ENCODE measurements around the gene EPGN.

The EPGN gene

DNA sequence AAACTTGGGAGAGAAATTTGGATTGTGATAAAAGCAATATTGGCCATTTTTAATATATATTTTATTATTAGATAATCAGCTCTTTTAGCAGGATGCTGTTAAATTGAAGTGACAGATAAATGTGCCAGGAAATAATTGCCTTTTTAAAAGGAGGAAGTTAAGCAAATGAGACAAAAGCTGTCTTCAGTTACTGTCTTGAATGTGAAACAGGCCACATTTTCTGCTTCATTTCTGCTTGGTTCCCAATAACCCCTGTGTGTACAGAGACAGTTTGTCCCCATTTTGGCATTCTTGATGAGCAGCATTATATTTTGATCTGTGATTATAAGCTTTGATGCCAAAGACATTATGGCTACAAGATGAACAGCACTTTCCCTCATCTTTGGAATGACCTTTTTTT lies 953 bp downstream of the EPGN start:
- no peak for DNase-seq

GRCh38 chr4:74311696-74312313 lies 3.5 kb downstream of the EPGN start:
- peak in 7 of 58 donors; percentile 2 to 61 (median 15) for DNase-seq

DNA sequence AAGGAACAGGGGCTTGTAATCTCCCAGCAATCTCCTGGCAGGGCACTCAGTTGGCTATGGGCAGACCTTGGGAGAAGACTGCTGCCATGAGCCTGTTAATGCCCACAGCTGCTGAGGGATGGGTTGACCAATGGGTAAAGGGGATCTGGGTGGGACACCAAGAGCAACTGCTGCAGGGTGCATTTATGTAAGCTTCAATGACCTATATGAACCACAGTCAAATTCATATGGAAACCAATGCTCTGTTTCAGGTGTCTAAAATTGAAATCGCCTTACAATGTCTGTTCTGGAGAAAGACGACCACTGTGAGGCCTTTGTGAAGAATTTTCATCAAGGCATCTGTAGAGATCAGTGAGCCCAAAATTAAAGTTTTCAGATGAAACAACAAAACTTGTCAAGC lies 6.1 kb downstream of the EPGN start:
- DNase-seq: no peak

DNA sequence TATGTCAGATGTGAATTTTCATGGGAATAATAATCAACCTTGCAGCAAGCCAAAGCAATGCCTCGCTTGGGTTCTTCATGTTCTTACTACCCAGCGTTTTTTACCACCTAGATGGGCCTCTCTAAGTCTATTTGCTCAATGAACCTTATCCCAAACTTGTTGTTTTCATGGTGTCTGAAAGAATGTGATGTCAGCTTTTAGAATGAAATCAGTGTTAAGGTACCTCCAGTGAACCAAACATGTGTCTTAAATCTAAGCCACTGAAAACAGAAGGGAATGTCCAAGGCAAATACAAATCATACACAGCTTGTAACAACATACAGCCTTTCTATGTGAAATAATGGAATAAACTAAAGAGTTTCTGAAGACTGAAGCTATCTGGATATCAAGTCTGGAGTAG lies 6.7 kb downstream of the EPGN start:
- DNase-seq: no peak

- DNase-seq: no peak
These were observed 7.1 kb downstream of the EPGN start for GRCh38 chr4:74315376-74315775.

DNA sequence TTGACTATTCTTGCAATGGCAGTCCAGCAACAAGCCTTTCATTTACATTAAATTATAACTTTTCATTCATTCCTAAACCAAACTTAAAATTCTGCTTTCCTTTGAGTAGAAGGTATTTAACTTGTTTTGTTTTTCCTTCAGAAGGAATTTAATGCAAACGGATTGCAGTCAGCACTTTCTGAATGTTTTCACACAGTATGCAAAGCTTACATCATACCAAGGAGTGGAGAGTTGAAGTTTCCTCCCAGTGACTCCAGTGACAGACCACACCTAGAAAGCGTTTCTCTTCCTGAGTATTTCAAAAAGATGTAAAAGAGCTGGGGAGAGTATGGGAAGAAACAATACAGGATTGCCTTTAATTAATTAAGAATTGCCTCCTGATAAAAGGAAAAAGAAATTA lies 8.1 kb downstream of the EPGN start:
- no peak for DNase-seq

GRCh38 chr4:74317616-74318246 lies 9.5 kb downstream of the EPGN start:
- DNase-seq: no peak

- no peak for DNase-seq
These were observed 10.0 kb downstream of the EPGN start for GRCh38 chr4:74318276-74318675.

- DNase-seq: no peak
These were observed 11.2 kb downstream of the EPGN start for GRCh38 chr4:74319470-74319869.

GRCh38 chr4:74320559-74321118 lies 12.4 kb downstream of the EPGN start:
- DNase-seq: peak in 12 of 58 donors; percentile 0 to 37 (median 2)

DNA sequence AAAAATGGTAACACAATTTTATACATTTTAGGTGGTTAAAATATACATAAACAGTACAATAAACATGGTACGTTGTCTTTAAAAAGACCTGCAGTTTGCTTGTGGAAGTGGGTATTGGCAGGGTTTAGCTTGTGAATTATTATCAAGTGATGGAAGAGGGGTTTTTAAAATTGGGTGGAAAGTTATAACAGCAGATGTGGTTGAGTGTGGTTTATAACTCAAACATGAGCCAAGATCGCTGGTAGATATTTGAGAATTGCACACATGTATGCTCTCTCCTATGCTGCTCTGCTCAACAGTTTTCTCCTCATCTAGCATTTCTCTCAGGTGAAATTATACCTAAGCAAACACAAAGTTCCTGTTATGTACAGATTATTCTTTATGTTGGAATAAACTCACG lies 14.0 kb downstream of the EPGN start:
- no peak for DNase-seq

- no peak for DNase-seq
These were observed 15.4 kb downstream of the EPGN start for GRCh38 chr4:74323663-74324062.

DNA sequence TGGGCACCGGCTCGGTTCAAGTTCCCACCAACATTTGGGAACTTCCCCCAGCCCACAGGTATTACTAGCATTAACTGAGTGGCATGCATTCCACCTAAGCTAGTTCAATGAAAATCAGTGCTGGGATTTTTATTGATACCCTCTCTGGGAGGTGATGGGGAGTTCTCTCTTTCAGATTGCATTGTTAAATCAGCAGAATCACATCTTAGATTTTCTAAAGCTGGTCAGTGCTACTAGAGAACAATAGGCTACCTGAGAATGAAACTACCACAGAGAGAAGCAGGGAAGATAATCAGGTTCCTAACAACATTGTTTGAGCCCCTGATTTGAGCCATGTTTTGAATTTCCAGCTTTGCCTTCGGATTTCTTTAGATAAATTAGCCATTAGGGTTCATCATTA lies 16.0 kb downstream of the EPGN start:
- no peak for DNase-seq

GRCh38 chr4:74325886-74326285 lies 17.6 kb downstream of the EPGN start:
- no peak for DNase-seq

GRCh38 chr4:74327762-74328161 lies 19.5 kb downstream of the EPGN start:
- DNase-seq: no peak

DNA sequence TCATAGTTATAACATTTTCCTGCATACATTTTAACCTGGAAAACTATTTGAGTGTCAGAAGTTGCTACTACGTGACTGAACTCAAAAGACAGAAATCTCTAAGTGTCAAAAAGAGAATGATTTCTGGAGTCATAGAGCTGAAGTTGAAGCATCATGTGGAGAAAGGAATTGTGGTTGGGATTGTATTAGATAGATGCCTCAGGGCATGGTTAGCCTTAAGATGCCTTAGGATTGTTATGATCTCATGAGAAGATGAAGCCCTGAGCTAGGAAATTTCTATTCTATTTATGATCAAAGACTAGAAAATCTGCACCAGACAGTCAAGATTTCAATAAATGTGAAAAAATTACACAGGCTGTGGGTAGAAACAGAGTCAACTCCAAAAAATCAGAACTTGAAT lies 20.2 kb downstream of the EPGN start:
- DNase-seq: no peak

- no peak for DNase-seq
These were observed 21.0 kb downstream of the EPGN start for GRCh38 chr4:74329307-74329706.

DNA sequence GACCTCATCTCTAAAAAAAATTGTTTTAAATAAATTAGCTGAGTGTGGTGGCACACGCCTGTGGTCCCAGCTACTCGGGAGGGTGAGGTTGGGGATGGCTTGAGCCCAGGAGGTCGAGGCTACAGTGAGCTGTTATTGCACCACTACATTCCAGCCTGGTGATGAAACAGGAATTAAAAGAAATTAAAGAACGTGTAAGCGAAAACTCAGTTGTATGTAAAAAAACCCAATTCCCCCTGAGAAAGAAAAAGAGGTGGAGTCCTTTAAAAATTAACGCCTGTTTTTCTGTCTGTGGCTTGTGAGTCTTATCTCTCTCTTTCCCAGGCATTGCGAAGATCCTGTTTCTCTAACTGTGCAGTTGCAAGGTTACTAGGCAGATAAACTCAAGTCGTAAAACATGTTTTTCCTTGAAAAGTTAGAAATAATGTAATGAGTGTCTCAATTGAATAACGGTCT lies 22.1 kb downstream of the EPGN start:
- DNase-seq: no peak

- no peak for DNase-seq
These were observed 23.0 kb downstream of the EPGN start for GRCh38 chr4:74331252-74331651.

DNA sequence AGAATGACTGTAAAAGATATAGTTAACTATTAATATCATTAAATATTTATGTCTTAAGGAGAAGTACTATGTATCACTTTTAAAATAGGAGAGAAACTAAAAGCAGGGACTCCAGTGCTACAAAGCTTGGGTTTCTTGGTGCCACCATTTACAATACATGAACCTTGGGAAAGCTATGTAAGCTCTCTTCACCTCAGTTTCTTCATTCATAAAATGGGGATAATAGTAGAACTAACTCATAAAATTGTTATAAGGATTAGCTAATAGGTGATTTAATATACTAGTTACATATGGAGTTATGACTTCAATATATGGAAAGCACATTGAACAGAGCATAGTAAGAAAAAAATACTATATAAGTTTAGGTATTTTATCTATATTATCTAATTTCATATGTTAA lies 23.7 kb downstream of the EPGN start:
- DNase-seq: no peak

DNA sequence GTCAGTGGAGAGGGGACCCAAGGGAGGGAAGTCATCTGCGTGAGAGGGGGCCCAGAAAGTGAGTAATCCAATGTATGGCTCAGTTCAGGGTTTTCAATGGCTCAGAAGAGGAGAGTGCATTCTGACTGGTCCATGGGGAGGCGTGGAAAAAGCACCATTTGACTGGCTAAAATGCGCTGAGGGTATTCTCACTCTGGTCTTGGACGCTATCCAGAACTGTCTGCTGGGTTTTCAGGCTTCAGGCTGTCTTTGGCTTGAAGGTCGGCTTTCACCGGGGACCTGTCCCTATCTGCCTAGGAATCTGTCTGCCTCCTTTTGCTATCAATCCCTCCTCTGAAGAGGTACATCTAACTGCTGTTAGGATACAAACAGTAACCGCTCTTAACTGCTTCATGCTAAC lies 26.4 kb downstream of the EPGN start:
- DNase-seq: no peak

DNA sequence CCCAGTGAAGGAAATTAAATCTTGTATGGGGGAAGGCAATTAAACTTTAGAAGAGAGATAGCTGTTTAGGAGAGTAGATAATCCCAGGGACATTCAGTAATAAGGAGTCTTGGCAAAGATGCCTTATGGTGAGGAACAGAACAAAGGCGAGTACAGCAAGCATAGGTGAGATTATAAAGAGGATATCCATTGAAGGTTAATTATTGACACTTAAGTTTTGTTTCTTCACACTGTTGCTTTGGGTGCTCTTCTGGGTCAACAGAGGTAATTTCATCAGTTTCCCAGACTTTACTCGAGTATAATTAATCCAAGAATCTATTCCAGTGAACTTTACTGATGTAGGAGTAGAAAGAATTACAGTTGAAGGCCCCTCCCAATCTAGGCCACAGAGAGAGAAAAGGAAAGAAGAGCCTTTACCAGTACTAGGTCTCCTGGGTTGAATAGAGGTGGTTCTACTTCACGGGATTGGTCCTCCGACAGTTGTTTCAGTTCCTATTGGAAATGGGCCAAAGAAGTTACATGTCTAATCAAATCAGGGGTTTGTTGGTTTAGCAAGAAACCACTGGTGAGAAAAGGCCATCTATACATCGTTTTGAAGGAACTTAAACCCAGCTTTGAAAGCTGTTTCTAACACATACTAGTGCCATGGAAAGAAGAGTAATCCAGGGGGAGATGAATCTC lies 27.2 kb downstream of the EPGN start:
- DNase-seq: no peak
